Astrocyte of the cerebellum (primary cell): Measurements from ENCODE around the gene EXOC5.
"Not testable (repeated sequence)": the region's sequence is repeated elsewhere in the genome, so short reads cannot be mapped to it uniquely, and the experiment has no call there.

Experiments
- DNase-seq: peaks from one replicate; pipeline ENCODE4 v3.0.0-alpha.2; 2011; ENCODE audit warnings: low read depth
- H3K4me3 ChIP-seq: 2 replicates; pipeline ENCODE4 v1.5.1; 2011; ENCODE audit warnings: mild to moderate bottlenecking, low read depth, low read length, moderate library complexity
- in situ Hi-C: cut with HindIII; loops from 2 replicates; pipeline ENCODE4 v1.10.0; 2017; ENCODE audit warnings: low sequenced_read_pairs
- TF ChIP-seq, protein P1 (sequence below): IDR thresholded peaks from 2 replicates; pipeline ENCODE4 v1.5.1; 2012; ENCODE audit warnings: low read length, low read depth, moderate library complexity, mild to moderate bottlenecking; ENCODE audit errors: missing control alignments

Gene EXOC5

GRCh38 chr14:57243320-57243719 is 25.4 kb downstream of the EXOC5 start:
- in situ Hi-C loops = no loop called here
- H3K4me3 ChIP-seq = no peak overlapping the region
- no peak for DNase-seq
- TF ChIP-seq, protein P1, sequence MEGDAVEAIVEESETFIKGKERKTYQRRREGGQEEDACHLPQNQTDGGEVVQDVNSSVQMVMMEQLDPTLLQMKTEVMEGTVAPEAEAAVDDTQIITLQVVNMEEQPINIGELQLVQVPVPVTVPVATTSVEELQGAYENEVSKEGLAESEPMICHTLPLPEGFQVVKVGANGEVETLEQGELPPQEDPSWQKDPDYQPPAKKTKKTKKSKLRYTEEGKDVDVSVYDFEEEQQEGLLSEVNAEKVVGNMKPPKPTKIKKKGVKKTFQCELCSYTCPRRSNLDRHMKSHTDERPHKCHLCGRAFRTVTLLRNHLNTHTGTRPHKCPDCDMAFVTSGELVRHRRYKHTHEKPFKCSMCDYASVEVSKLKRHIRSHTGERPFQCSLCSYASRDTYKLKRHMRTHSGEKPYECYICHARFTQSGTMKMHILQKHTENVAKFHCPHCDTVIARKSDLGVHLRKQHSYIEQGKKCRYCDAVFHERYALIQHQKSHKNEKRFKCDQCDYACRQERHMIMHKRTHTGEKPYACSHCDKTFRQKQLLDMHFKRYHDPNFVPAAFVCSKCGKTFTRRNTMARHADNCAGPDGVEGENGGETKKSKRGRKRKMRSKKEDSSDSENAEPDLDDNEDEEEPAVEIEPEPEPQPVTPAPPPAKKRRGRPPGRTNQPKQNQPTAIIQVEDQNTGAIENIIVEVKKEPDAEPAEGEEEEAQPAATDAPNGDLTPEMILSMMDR = no peak

- in situ Hi-C loops, DNase-seq, H3K4me3 ChIP-seq: not testable (repeated sequence)
These were observed 28.6 kb downstream of the EXOC5 start for GRCh38 chr14:57240115-57240514.

GRCh38 chr14:57232006-57232405 is 36.7 kb downstream of the EXOC5 start:
- no peak overlapping the region for H3K4me3 ChIP-seq
- no peak for DNase-seq
- TF ChIP-seq, protein P1 = no peak
- in situ Hi-C loops = no loop called here

DNA sequence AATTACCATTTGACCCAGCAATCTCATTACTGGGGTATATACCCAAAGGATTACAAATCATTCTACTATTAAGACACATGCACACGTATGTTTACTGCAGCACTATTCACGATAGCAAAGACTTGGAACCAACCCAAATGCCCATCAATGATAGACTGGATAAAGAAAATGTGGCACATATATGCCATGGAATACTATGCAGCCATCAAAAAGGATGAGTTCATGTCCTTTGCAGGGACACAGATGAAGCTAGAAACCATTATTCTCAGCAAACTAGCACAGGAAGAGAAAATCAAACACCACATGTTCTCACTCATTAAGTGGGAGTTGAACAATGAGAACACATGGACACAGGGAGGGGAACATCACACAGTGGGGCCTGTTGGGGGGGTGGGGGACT is 40.4 kb downstream of the EXOC5 start:
- DNase-seq, in situ Hi-C loops: not testable (repeated sequence)

GRCh38 chr14:57227083-57227482 is 41.6 kb downstream of the EXOC5 start:
- TF ChIP-seq, protein P1 = no peak
- DNase-seq = no peak
- in situ Hi-C loops = no loop called here
- H3K4me3 ChIP-seq = no peak overlapping the region

More for the DNA sequence above, 40.4 kb downstream of the EXOC5 start:
- H3K4me3 ChIP-seq = not testable (repeated sequence)

DNA sequence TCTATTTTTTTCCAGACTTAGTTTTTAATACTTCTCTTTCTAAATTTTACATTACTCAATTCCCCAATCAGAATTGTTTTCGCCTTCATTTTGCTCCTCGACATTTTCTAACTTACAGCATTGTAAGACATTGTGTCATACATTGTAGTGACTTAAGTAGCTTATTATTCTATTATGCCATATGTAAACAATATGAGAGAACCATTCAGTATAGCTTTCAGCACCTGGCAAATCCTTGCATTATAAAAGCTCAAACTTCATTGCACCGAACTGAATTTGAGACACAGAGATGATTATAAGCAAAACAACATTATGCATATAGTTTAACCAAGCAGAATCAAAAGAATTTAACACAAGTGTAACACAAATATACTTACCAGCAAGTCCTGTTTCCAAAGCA is 46.8 kb downstream of the EXOC5 start:
- TF ChIP-seq, protein P1 = no peak
- in situ Hi-C loops = no loop called here
- no peak for DNase-seq
- H3K4me3 ChIP-seq = no peak overlapping the region

GRCh38 chr14:57212919-57213318 is 55.8 kb downstream of the EXOC5 start:
- TF ChIP-seq, protein P1 = no peak
- DNase-seq = no peak
- H3K4me3 ChIP-seq = no peak overlapping the region
- in situ Hi-C loops = no loop called here

- peak; percentile 20 for DNase-seq
- H3K4me3 ChIP-seq = no peak overlapping the region
- in situ Hi-C loops = no loop called here
- TF ChIP-seq, protein P1 = no peak
These were observed 59.1 kb downstream of the EXOC5 start for GRCh38 chr14:57209561-57209960.
